GM23338 (cell line): ENCODE results near the gene CCDC146. TPM values are rescaled to one million over a fixed set of nuclear protein-coding genes. Genes with fewer than 3 reads are reported as not detected.
"Not testable (repeated sequence)": the region's sequence is repeated elsewhere in the genome, so short reads cannot be mapped to it uniquely, and the experiment has no call there.

Experiments used
- ATAC-seq: fragments of 200-7000 bp; cut with Tn5 transposase; 3 replicates; pipeline ENCODE4 v1.9.1; 2020
- DNase-seq: peaks from one replicate; pipeline ENCODE4 v3.0.0-alpha.2; 2015; ENCODE audit warnings: low spot score
- H2AFZ ChIP-seq: fragments of 200-600 bp; sonication (generic); 2 replicates; pipeline ENCODE4 v1.8.0; 2016; ENCODE audit warnings: antibody characterized with exemption, mild to moderate bottlenecking, moderate library complexity
- H3F3A ChIP-seq: fragments of 200-600 bp; sonication (generic); replicated peaks from 2 replicates; pipeline ENCODE4 v1.8.0; 2017; ENCODE audit warnings: antibody characterized with exemption, mixed run types, low read depth
- H3K27ac ChIP-seq: fragments of 200-600 bp; sonication (generic); 2 replicates; pipeline ENCODE4 v1.6.1; 2016; ENCODE audit warnings: low read depth
- H3K27me3 ChIP-seq: fragments of 200-600 bp; sonication (generic); 2 replicates; pipeline ENCODE4 v1.8.0; 2016; ENCODE audit warnings: mild to moderate bottlenecking, mixed run types, moderate library complexity; ENCODE audit not compliant: insufficient read depth
- H3K36me3 ChIP-seq: fragments of 200-600 bp; sonication (generic); 2 replicates; pipeline ENCODE4 v1.8.0; 2016; ENCODE audit warnings: mild to moderate bottlenecking; ENCODE audit not compliant: insufficient read depth
- H3K4me1 ChIP-seq: fragments of 200-600 bp; sonication (generic); 2 replicates; pipeline ENCODE4 v1.8.0; 2016; ENCODE audit warnings: mild to moderate bottlenecking, moderate library complexity; ENCODE audit not compliant: insufficient read depth
- H3K4me2 ChIP-seq: fragments of 200-600 bp; sonication (generic); 2 replicates; pipeline ENCODE4 v1.7.1; 2017; ENCODE audit warnings: mixed run types
- H3K4me3 ChIP-seq: fragments of 200-600 bp; sonication (generic); 2 replicates; pipeline ENCODE4 v1.6.1; 2016; ENCODE audit warnings: mixed run types
- H3K79me2 ChIP-seq: fragments of 200-600 bp; sonication (generic); replicated peaks from 2 replicates; pipeline ENCODE4 v1.8.0; 2017; ENCODE audit warnings: mild to moderate bottlenecking; ENCODE audit not compliant: insufficient read depth
- H3K9me2 ChIP-seq: fragments of 200-600 bp; sonication (generic); 2 replicates; pipeline ENCODE4 v1.8.0; 2017; ENCODE audit not compliant: insufficient read depth
- H4K20me1 ChIP-seq: fragments of 200-600 bp; sonication (generic); replicated peaks from 2 replicates; pipeline ENCODE4 v1.8.0; 2017; ENCODE audit warnings: mild to moderate bottlenecking; ENCODE audit not compliant: insufficient read depth
- H3K27ac Mint-ChIP-seq: 2 replicates; pipeline ENCODE4 v1.8.0; 2020; ENCODE audit warnings: inconsistent platforms, mild to moderate bottlenecking, moderate library complexity, mixed read lengths
- H3K27me3 Mint-ChIP-seq: 3 replicates; pipeline ENCODE4 v1.8.0; 2022; ENCODE audit warnings: low read depth, mild to moderate bottlenecking, moderate library complexity, mixed read lengths, inconsistent platforms; ENCODE audit not compliant: insufficient read depth, poor library complexity
- H3K36me3 Mint-ChIP-seq: 3 replicates; pipeline ENCODE4 v1.8.0; 2021; ENCODE audit warnings: low read depth, mild to moderate bottlenecking, inconsistent platforms, moderate library complexity, mixed read lengths
- H3K4me1 Mint-ChIP-seq: 3 replicates; pipeline ENCODE4 v1.8.0; 2020; ENCODE audit warnings: mild to moderate bottlenecking, inconsistent platforms, mixed read lengths
- H3K4me3 Mint-ChIP-seq: 3 replicates; pipeline ENCODE4 v1.8.0; 2021; ENCODE audit warnings: moderate library complexity, mild to moderate bottlenecking, inconsistent platforms, mixed read lengths
- H3K9me3 Mint-ChIP-seq: 3 replicates; pipeline ENCODE4 v1.8.0; 2020; ENCODE audit warnings: moderate library complexity, mild to moderate bottlenecking, inconsistent platforms, mixed read lengths
- CTCF ChIP-seq, 2 experiments: fragments of 200-600 bp in 1 of 2; sonication (generic) in 1 of 2; conservative IDR thresholded peaks; 2 replicates each; pipeline versions ENCODE4 v1.5.1 to v1.6.1; 2016 to 2017; ENCODE audit warnings: antibody characterized with exemption in 2 of 2, low read depth in 2 of 2, mild to moderate bottlenecking in 2 of 2, moderate library complexity in 1 of 2
- EZH2 ChIP-seq: fragments of 200-600 bp; sonication (generic); IDR thresholded peaks from one replicate; pipeline ENCODE4 v1.8.0; 2017; ENCODE audit warnings: antibody characterized with exemption, mild to moderate bottlenecking, low read depth; ENCODE audit not compliant: unreplicated experiment
- EZH2phosphoT487 ChIP-seq: fragments of 200-600 bp; sonication (generic); IDR thresholded peaks from one replicate; pipeline ENCODE4 v1.8.1; 2018; ENCODE audit warnings: antibody characterized with exemption; ENCODE audit not compliant: unreplicated experiment
- JUNB ChIP-seq: IDR thresholded peaks from one replicate; pipeline ENCODE4 v1.6.1; 2016; ENCODE audit warnings: antibody characterized with exemption; ENCODE audit not compliant: unreplicated experiment
- NANOG ChIP-seq: IDR thresholded peaks from 2 replicates; pipeline ENCODE4 v1.6.1; 2016; ENCODE audit warnings: antibody characterized with exemption, borderline replicate concordance
- POLR2AphosphoS5 ChIP-seq: IDR thresholded peaks from 2 replicates; pipeline ENCODE4 v1.6.1; 2016; ENCODE audit warnings: antibody characterized with exemption, low read depth
- REST ChIP-seq: IDR thresholded peaks from one replicate; pipeline ENCODE4 v1.6.1; 2018; ENCODE audit warnings: antibody characterized with exemption; ENCODE audit not compliant: unreplicated experiment
- STAT1 ChIP-seq: IDR thresholded peaks from one replicate; pipeline ENCODE4 v1.6.1; 2016; ENCODE audit warnings: antibody characterized with exemption; ENCODE audit not compliant: unreplicated experiment
- ZNF114 ChIP-seq: fragments of 250-450 bp; sonication (Bioruptor Pico); IDR thresholded peaks from 2 replicates; pipeline ENCODE4 v1.5.0; 2020; ENCODE audit warnings: mild to moderate bottlenecking, moderate library complexity
- polyA plus RNA-seq: library from polyadenylated mRNA; unstranded; fragments of >200 nt; fragmentation: Nextera tagmentation; extraction: Ambion mirVana; gene quantifications from 2 replicates; pipeline ENCODE4 v1.2.1, GENCODE V29; 2016
- total RNA-seq: library from RNA; depleted of rRNA; stranded (reverse); fragments of >200 nt; shearing (Covaris generic); gene quantifications from 2 replicates; pipeline ENCODE4 v1.2.3, GENCODE V29; 2014

The CCDC146 gene
- total and polyA plus RNA-seq, 2 experiments from 2014 or later, result 0.35 to 0.74 TPM

- Histone ChIP-seq H3K27ac (no peak overlapping the region), H3K9me2 (no peaks in the 10 kb centered on the region), H4K20me1 (no peaks in the 10 kb centered on the region), H3K4me1 (no peaks in the 10 kb centered on the region), H3K4me2 (no peak overlapping the region), H3K4me3 (no peak overlapping the region), H3K79me2 (no peaks in the 10 kb centered on the region), H3F3A (no peaks in the 10 kb centered on the region), H3K36me3 (no peaks in the 10 kb centered on the region), H3K27me3 (no peaks in the 10 kb centered on the region), H2AFZ (no peak overlapping the region)
- TF ChIP-seq EZH2, result no peak
- peak; percentile 64 to 86 for TF ChIP-seq CTCF (conservative IDR thresholded peaks at IDR 0.05; ENCODE audit: low read depth in 2 of 2)
- Mint-ChIP-seq H3K27me3 (peaks cover 9% of the 10 kb centered on the region), H3K4me3 (no peak overlapping the region), H3K4me1 (peaks cover 9% of the 10 kb centered on the region), H3K36me3 (no peaks in the 10 kb centered on the region), H3K27ac (no peak overlapping the region), H3K9me3 (no peaks in the 10 kb centered on the region)
- DNase-seq, result peak; percentile 82
- peak; percentile 94 for ATAC-seq
Observed at GRCh38 chr7:77331938-77332695, 209.7 kb downstream of the CCDC146 start.

GRCh38 chr7:77334039-77334438 lies 211.6 kb downstream of the CCDC146 start:
- not testable (repeated sequence) for H2AFZ ChIP-seq, H3K79me2 ChIP-seq, H3K27me3 Mint-ChIP-seq, H3K27ac Mint-ChIP-seq, H3K9me2 ChIP-seq, H3K4me3 ChIP-seq, ATAC-seq, H3K27ac ChIP-seq, H3K4me2 ChIP-seq, H3K36me3 ChIP-seq, H3F3A ChIP-seq, H3K27me3 ChIP-seq, DNase-seq, H3K4me1 ChIP-seq, H3K4me3 Mint-ChIP-seq, H3K36me3 Mint-ChIP-seq, H3K9me3 Mint-ChIP-seq, H3K4me1 Mint-ChIP-seq, H4K20me1 ChIP-seq

- H3K27ac ChIP-seq, result no peak overlapping the region
- no peak overlapping the region for H2AFZ ChIP-seq
- DNase-seq, result no peak
- no peaks in the 10 kb centered on the region for H3K27me3 ChIP-seq
- H3K4me1 Mint-ChIP-seq, result no peaks in the 10 kb centered on the region
- H3K9me2 ChIP-seq, result no peaks in the 10 kb centered on the region
- no peak overlapping the region for H3K4me2 ChIP-seq
- H3K4me1 ChIP-seq, result no peaks in the 10 kb centered on the region
- no peaks in the 10 kb centered on the region for H3F3A ChIP-seq
- no peaks in the 10 kb centered on the region; the same call in 1 of the 3 replicates for H3K9me3 Mint-ChIP-seq
- H3K27ac Mint-ChIP-seq, result no peak overlapping the region; the same call in 1 of the 2 replicates
- H3K27me3 Mint-ChIP-seq, result peaks cover 6% of the 10 kb centered on the region
- H3K79me2 ChIP-seq, result no peaks in the 10 kb centered on the region
- no peak for ATAC-seq
- H3K36me3 Mint-ChIP-seq, result peaks cover 5% of the 10 kb centered on the region; the same call in 2 of the 3 replicates
- no peaks in the 10 kb centered on the region for H3K36me3 ChIP-seq
- H3K4me3 ChIP-seq, result no peak overlapping the region
- no peak overlapping the region for H3K4me3 Mint-ChIP-seq
- no peaks in the 10 kb centered on the region for H4K20me1 ChIP-seq
- TF ChIP-seq JUNB (no peak), STAT1 (no peak), POLR2AphosphoS5 (no peak), CTCF (conservative IDR thresholded peaks at IDR 0.05; ENCODE audit: low read depth in 2 of 2) (no peak), NANOG (no peak), ZNF114 (CRISPR knock-in tag) (no peak), EZH2phosphoT487 (no peak), REST (no peak)
Observed at GRCh38 chr7:77335581-77335980, 213.2 kb downstream of the CCDC146 start.
